GM23338 (cell line): Measurements from ENCODE around the gene PPP1R2. TPM values are rescaled to one million over a fixed set of nuclear protein-coding genes. Genes with fewer than 3 reads are reported as not detected.
"Not testable (repeated sequence)": the region's sequence is repeated elsewhere in the genome, so short reads cannot be mapped to it uniquely, and the experiment has no call there.

Experiments
- ATAC-seq: fragments of 200-7000 bp; cut with Tn5 transposase; 3 replicates; pipeline ENCODE4 v1.9.1; 2020
- DNase-seq: peaks from one replicate; pipeline ENCODE4 v3.0.0-alpha.2; 2015; ENCODE audit warnings: low spot score
- H2AFZ ChIP-seq: fragments of 200-600 bp; sonication (generic); 2 replicates; pipeline ENCODE4 v1.8.0; 2016; ENCODE audit warnings: antibody characterized with exemption, mild to moderate bottlenecking, moderate library complexity
- H3F3A ChIP-seq: fragments of 200-600 bp; sonication (generic); replicated peaks from 2 replicates; pipeline ENCODE4 v1.8.0; 2017; ENCODE audit warnings: antibody characterized with exemption, mixed run types, low read depth
- H3K27ac ChIP-seq: fragments of 200-600 bp; sonication (generic); 2 replicates; pipeline ENCODE4 v1.6.1; 2016; ENCODE audit warnings: low read depth
- H3K27me3 ChIP-seq: fragments of 200-600 bp; sonication (generic); 2 replicates; pipeline ENCODE4 v1.8.0; 2016; ENCODE audit warnings: mild to moderate bottlenecking, mixed run types, moderate library complexity; ENCODE audit not compliant: insufficient read depth
- H3K36me3 ChIP-seq: fragments of 200-600 bp; sonication (generic); 2 replicates; pipeline ENCODE4 v1.8.0; 2016; ENCODE audit warnings: mild to moderate bottlenecking; ENCODE audit not compliant: insufficient read depth
- H3K4me1 ChIP-seq: fragments of 200-600 bp; sonication (generic); 2 replicates; pipeline ENCODE4 v1.8.0; 2016; ENCODE audit warnings: mild to moderate bottlenecking, moderate library complexity; ENCODE audit not compliant: insufficient read depth
- H3K4me2 ChIP-seq: fragments of 200-600 bp; sonication (generic); 2 replicates; pipeline ENCODE4 v1.7.1; 2017; ENCODE audit warnings: mixed run types
- H3K4me3 ChIP-seq: fragments of 200-600 bp; sonication (generic); 2 replicates; pipeline ENCODE4 v1.6.1; 2016; ENCODE audit warnings: mixed run types
- H3K79me2 ChIP-seq: fragments of 200-600 bp; sonication (generic); replicated peaks from 2 replicates; pipeline ENCODE4 v1.8.0; 2017; ENCODE audit warnings: mild to moderate bottlenecking; ENCODE audit not compliant: insufficient read depth
- H3K9me2 ChIP-seq: fragments of 200-600 bp; sonication (generic); 2 replicates; pipeline ENCODE4 v1.8.0; 2017; ENCODE audit not compliant: insufficient read depth
- H4K20me1 ChIP-seq: fragments of 200-600 bp; sonication (generic); replicated peaks from 2 replicates; pipeline ENCODE4 v1.8.0; 2017; ENCODE audit warnings: mild to moderate bottlenecking; ENCODE audit not compliant: insufficient read depth
- H3K27ac Mint-ChIP-seq: 2 replicates; pipeline ENCODE4 v1.8.0; 2020; ENCODE audit warnings: inconsistent platforms, mild to moderate bottlenecking, moderate library complexity, mixed read lengths
- H3K27me3 Mint-ChIP-seq: 3 replicates; pipeline ENCODE4 v1.8.0; 2022; ENCODE audit warnings: low read depth, mild to moderate bottlenecking, moderate library complexity, mixed read lengths, inconsistent platforms; ENCODE audit not compliant: insufficient read depth, poor library complexity
- H3K36me3 Mint-ChIP-seq: 3 replicates; pipeline ENCODE4 v1.8.0; 2021; ENCODE audit warnings: low read depth, mild to moderate bottlenecking, inconsistent platforms, moderate library complexity, mixed read lengths
- H3K4me1 Mint-ChIP-seq: 3 replicates; pipeline ENCODE4 v1.8.0; 2020; ENCODE audit warnings: mild to moderate bottlenecking, inconsistent platforms, mixed read lengths
- H3K4me3 Mint-ChIP-seq: 3 replicates; pipeline ENCODE4 v1.8.0; 2021; ENCODE audit warnings: moderate library complexity, mild to moderate bottlenecking, inconsistent platforms, mixed read lengths
- H3K9me3 Mint-ChIP-seq: 3 replicates; pipeline ENCODE4 v1.8.0; 2020; ENCODE audit warnings: moderate library complexity, mild to moderate bottlenecking, inconsistent platforms, mixed read lengths
- ETS1 ChIP-seq: IDR thresholded peaks from 2 replicates; pipeline ENCODE4 v1.6.1; 2016; ENCODE audit warnings: antibody characterized with exemption
- EZH2 ChIP-seq: fragments of 200-600 bp; sonication (generic); IDR thresholded peaks from one replicate; pipeline ENCODE4 v1.8.0; 2017; ENCODE audit warnings: antibody characterized with exemption, mild to moderate bottlenecking, low read depth; ENCODE audit not compliant: unreplicated experiment
- EZH2phosphoT487 ChIP-seq: fragments of 200-600 bp; sonication (generic); IDR thresholded peaks from one replicate; pipeline ENCODE4 v1.8.1; 2018; ENCODE audit warnings: antibody characterized with exemption; ENCODE audit not compliant: unreplicated experiment
- JUNB ChIP-seq: IDR thresholded peaks from one replicate; pipeline ENCODE4 v1.6.1; 2016; ENCODE audit warnings: antibody characterized with exemption; ENCODE audit not compliant: unreplicated experiment
- NANOG ChIP-seq: IDR thresholded peaks from 2 replicates; pipeline ENCODE4 v1.6.1; 2016; ENCODE audit warnings: antibody characterized with exemption, borderline replicate concordance
- POLR2AphosphoS5 ChIP-seq: IDR thresholded peaks from 2 replicates; pipeline ENCODE4 v1.6.1; 2016; ENCODE audit warnings: antibody characterized with exemption, low read depth
- STAT1 ChIP-seq: IDR thresholded peaks from one replicate; pipeline ENCODE4 v1.6.1; 2016; ENCODE audit warnings: antibody characterized with exemption; ENCODE audit not compliant: unreplicated experiment
- ZNF462 ChIP-seq: fragments of 250-450 bp; sonication (Bioruptor Pico); IDR thresholded peaks from 2 replicates; pipeline ENCODE4 v1.5.0; 2020; ENCODE audit warnings: mild to moderate bottlenecking, moderate library complexity
- polyA plus RNA-seq: library from polyadenylated mRNA; unstranded; fragments of >200 nt; fragmentation: Nextera tagmentation; extraction: Ambion mirVana; gene quantifications from 2 replicates; pipeline ENCODE4 v1.2.1, GENCODE V29; 2016
- total RNA-seq: library from RNA; depleted of rRNA; stranded (reverse); fragments of >200 nt; shearing (Covaris generic); gene quantifications from 2 replicates; pipeline ENCODE4 v1.2.3, GENCODE V29; 2014

The PPP1R2 gene
- total and polyA plus RNA-seq, 2 experiments from 2014 or later: 45.9 to 46.8 TPM

- TF ChIP-seq ZNF462: no peak
Observed at GRCh38 chr3:195517030-195517429, 26.1 kb downstream of the PPP1R2 start (continued).

GRCh38 chr3:195514610-195515235, 28.4 kb downstream of the PPP1R2 start:
- H3K27ac Mint-ChIP-seq, H3F3A ChIP-seq, H3K9me3 Mint-ChIP-seq, H3K4me2 ChIP-seq, H4K20me1 ChIP-seq, H3K4me3 Mint-ChIP-seq, H3K4me1 ChIP-seq, H3K9me2 ChIP-seq, H3K27me3 ChIP-seq, ATAC-seq, H3K4me3 ChIP-seq, H2AFZ ChIP-seq, H3K79me2 ChIP-seq, H3K4me1 Mint-ChIP-seq, H3K27me3 Mint-ChIP-seq, H3K27ac ChIP-seq, DNase-seq, H3K36me3 ChIP-seq: not testable (repeated sequence)
- peaks cover 12% of the 10 kb centered on the region; the same call in 2 of the 3 replicates for H3K36me3 Mint-ChIP-seq

- no peaks in the 10 kb centered on the region for H4K20me1 ChIP-seq
- H2AFZ ChIP-seq: no peak overlapping the region
- no peaks in the 10 kb centered on the region for H3F3A ChIP-seq
- DNase-seq (no peak), ATAC-seq (no peak)
- no peaks in the 10 kb centered on the region for H3K4me1 Mint-ChIP-seq
- no peak overlapping the region for H3K4me2 ChIP-seq
- no peaks in the 10 kb centered on the region for H3K9me3 Mint-ChIP-seq
- no peaks in the 10 kb centered on the region for H3K4me1 ChIP-seq
- peaks cover 3% of the 10 kb centered on the region; the same call in 2 of the 3 replicates for H3K36me3 Mint-ChIP-seq
- no peak overlapping the region for H3K27ac Mint-ChIP-seq
- H3K27me3 ChIP-seq: no peaks in the 10 kb centered on the region
- H3K4me3 Mint-ChIP-seq: no peak overlapping the region
- H3K4me3 ChIP-seq: no peak overlapping the region
- H3K79me2 ChIP-seq: no peaks in the 10 kb centered on the region
- no peaks in the 10 kb centered on the region for H3K9me2 ChIP-seq
- H3K27ac ChIP-seq: no peak overlapping the region
- TF ChIP-seq POLR2AphosphoS5 (no peak), JUNB (no peak), ETS1 (no peak), EZH2 (no peak), NANOG (no peak), EZH2phosphoT487 (no peak), STAT1 (no peak)
- H3K27me3 Mint-ChIP-seq: no peaks in the 10 kb centered on the region
- peaks cover 10% of the 10 kb centered on the region; the same call in 1 of the 2 replicates for H3K36me3 ChIP-seq
Observed at GRCh38 chr3:195512798-195513345, 30.3 kb downstream of the PPP1R2 start.
